Breast epithelium (tissue), 4 donors: Measurements from ENCODE around the gene MTRFR. TPM values are rescaled to one million over a fixed set of nuclear protein-coding genes. Genes with fewer than 3 reads are reported as not detected.

ENCODE experiments used
- DNase-seq, 2 donors: peaks; one replicate each; pipeline ENCODE4 v3.0.0-alpha.2; 2019; ENCODE audit warnings: low spot score in 2 of 2
- H3K27ac ChIP-seq, 2 donors: fragments of 200-600 bp; sonication (generic) in 1 of 2; one replicate each; pipeline ENCODE4 v1.5.1; 2016 to 2019; ENCODE audit warnings: mild to moderate bottlenecking in 1 of 2
- H3K27me3 ChIP-seq, 2 donors: fragments of 200-600 bp; sonication (generic) in 1 of 2; one replicate each; pipeline versions ENCODE4 v1.5.1 to v1.6.0; 2017 to 2019; ENCODE audit warnings: control low read depth in 1 of 2, mild to moderate bottlenecking in 1 of 2
- H3K36me3 ChIP-seq: fragments of 200-600 bp; one replicate; pipeline ENCODE4 v1.5.1; 2019
- H3K4me1 ChIP-seq, 2 donors: fragments of 200-600 bp; sonication (generic); one replicate each; pipeline ENCODE4 v1.5.1; 2016 to 2019; ENCODE audit warnings: control low read depth in 1 of 2
- H3K4me3 ChIP-seq, 3 donors: fragments of 200-600 bp; sonication (generic); 1 replicate in 2 of 3; 2 replicates in 1 of 3; pipeline ENCODE4 v1.5.1; 2016 to 2019; ENCODE audit warnings: mild to moderate bottlenecking in 3 of 3, moderate library complexity in 2 of 3
- H3K9me3 ChIP-seq, 2 donors: fragments of 200-600 bp; sonication (generic) in 1 of 2; one replicate each; pipeline ENCODE4 v1.5.1; 2016 to 2019; ENCODE audit warnings: control low read depth in 1 of 2
- POLR2A ChIP-seq: fragments of 450-650 bp; IDR thresholded peaks from one replicate; pipeline ENCODE4 v1.6.1; 2016; ENCODE audit warnings: antibody characterized with exemption, mild to moderate bottlenecking, moderate library complexity
- POLR2AphosphoS5 ChIP-seq, 3 donors: sonication (generic); formaldehyde crosslinking; IDR thresholded peaks; one replicate each; pipeline ENCODE4 v1.6.1; 2017; ENCODE audit warnings: antibody characterized with exemption in 3 of 3
- intact Hi-C: fragments of 100-400 bp; cut with DNase I; formaldehyde crosslinking; loops from one replicate; pipeline ENCODE4 v1.15.1; 2023; ENCODE audit warnings: low total_unique reads
- total RNA-seq, 3 donors: library from RNA; depleted of rRNA; stranded (reverse); fragments of >200 nt; gene quantifications; one replicate each; pipeline ENCODE4 v1.1.0, GENCODE V29; 2016
- TF ChIP-seq, protein P1 (sequence below), 3 donors: fragments of 450-650 bp; IDR thresholded peaks; one replicate each; pipeline ENCODE4 v1.5.1; 2016 to 2017; ENCODE audit warnings: antibody characterized with exemption in 3 of 3, mild to moderate bottlenecking in 3 of 3, moderate library complexity in 3 of 3

The MTRFR gene
- total RNA-seq, 3 donors from 2014 or later, result 5.6 to 8.8 (median 8.6) TPM

DNA sequence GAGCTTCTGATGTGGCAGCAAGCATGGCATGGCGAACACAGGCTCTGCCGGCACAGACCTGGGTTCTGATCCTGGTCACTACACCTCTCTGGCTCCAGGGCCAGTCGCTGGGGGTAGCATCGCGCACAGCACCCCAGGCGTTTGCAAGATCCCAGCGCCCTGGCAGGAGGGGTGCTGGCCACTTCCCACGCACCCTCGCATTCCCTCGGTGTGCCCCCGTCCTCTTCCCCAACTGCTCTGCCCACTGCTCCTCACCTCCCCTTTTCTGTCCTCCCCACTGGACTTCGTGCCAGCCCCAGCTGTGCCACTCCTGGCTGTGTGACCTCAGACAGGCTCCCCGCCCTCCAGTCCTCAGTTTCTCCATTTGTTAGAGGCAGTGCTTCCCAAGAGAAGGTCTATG lies 35.6 kb downstream of the MTRFR start:
- intact Hi-C loops, result no loop called here
- no peak for DNase-seq
- Histone ChIP-seq H3K4me1 (peaks cover 5 to 8% of the 10 kb centered on the region in 2 donors), H3K36me3 (no peaks in the 10 kb centered on the region), H3K4me3 (peak overlapping the region in 2 of 3 donors; percentile 75 to 82), H3K9me3 (no peaks in the 10 kb centered on the region), H3K27ac (peak overlapping the region; percentile 87 to 96), H3K27me3 (no peaks in the 10 kb centered on the region)
- no peak for TF ChIP-seq POLR2AphosphoS5 (IDR thresholded peaks at IDR 0.05)
- no peak for TF ChIP-seq POLR2A
- TF ChIP-seq, protein P1, sequence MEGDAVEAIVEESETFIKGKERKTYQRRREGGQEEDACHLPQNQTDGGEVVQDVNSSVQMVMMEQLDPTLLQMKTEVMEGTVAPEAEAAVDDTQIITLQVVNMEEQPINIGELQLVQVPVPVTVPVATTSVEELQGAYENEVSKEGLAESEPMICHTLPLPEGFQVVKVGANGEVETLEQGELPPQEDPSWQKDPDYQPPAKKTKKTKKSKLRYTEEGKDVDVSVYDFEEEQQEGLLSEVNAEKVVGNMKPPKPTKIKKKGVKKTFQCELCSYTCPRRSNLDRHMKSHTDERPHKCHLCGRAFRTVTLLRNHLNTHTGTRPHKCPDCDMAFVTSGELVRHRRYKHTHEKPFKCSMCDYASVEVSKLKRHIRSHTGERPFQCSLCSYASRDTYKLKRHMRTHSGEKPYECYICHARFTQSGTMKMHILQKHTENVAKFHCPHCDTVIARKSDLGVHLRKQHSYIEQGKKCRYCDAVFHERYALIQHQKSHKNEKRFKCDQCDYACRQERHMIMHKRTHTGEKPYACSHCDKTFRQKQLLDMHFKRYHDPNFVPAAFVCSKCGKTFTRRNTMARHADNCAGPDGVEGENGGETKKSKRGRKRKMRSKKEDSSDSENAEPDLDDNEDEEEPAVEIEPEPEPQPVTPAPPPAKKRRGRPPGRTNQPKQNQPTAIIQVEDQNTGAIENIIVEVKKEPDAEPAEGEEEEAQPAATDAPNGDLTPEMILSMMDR (IDR thresholded peaks at IDR 0.05), result no peak

DNA sequence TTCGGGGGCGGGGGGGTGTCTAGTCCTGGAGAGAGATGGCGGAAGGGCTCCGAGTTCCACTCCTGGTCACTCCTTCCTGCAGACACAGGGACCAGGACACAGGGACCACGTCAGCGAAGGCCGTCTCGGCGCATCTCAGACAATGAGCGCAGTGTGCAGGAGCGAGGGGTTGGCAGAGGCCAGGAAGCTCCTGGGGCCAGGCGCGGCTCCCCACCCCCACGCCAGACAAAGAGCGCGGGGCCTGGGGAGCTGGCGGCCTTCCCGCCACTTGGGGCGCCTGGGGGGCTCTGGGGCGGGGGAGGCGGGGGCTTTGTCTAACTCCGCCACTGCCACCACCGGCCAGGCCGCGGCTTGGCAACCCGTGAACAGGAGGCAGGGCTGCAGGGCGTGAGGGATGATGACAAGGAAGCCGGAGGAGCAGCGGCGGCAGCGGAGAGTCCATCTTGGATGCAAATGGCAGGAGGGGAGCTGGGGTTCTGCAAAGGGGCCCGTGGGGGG lies 36.2 kb downstream of the MTRFR start:
- Histone ChIP-seq H3K27me3 (no peaks in the 10 kb centered on the region), H3K4me3 (peak overlapping the region; percentile 75 to 82 (median 77)), H3K9me3 (no peaks in the 10 kb centered on the region), H3K36me3 (no peaks in the 10 kb centered on the region), H3K4me1 (peaks cover 5 to 8% of the 10 kb centered on the region in 2 donors), H3K27ac (peak overlapping the region; percentile 87 to 96)
- TF ChIP-seq POLR2AphosphoS5 (IDR thresholded peaks at IDR 0.05) (peak in 1 of 3 donors; percentile 38), POLR2A (no peak)
- TF ChIP-seq, protein P1 (IDR thresholded peaks at IDR 0.05), result no peak
- DNase-seq, result peak; percentile 71 to 80
- intact Hi-C loops, result no loop called here

DNA sequence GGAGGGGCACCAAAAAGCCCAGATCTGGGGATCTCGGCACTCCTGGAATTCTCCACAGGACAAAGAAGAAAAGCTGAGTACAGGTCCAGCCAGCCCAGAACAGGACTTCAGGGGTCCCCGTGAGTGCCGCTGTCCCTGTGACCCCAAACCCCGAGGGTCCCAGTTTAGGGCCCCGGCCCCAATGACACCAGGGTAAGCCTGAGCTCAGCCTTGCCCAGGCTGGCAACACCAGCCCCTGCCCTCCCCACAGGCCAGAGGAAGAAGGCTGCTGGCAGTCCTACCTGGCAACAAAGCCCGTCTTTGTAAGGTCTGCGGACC lies 36.6 kb downstream of the MTRFR start:
- intact Hi-C loops, result no loop called here

DNA sequence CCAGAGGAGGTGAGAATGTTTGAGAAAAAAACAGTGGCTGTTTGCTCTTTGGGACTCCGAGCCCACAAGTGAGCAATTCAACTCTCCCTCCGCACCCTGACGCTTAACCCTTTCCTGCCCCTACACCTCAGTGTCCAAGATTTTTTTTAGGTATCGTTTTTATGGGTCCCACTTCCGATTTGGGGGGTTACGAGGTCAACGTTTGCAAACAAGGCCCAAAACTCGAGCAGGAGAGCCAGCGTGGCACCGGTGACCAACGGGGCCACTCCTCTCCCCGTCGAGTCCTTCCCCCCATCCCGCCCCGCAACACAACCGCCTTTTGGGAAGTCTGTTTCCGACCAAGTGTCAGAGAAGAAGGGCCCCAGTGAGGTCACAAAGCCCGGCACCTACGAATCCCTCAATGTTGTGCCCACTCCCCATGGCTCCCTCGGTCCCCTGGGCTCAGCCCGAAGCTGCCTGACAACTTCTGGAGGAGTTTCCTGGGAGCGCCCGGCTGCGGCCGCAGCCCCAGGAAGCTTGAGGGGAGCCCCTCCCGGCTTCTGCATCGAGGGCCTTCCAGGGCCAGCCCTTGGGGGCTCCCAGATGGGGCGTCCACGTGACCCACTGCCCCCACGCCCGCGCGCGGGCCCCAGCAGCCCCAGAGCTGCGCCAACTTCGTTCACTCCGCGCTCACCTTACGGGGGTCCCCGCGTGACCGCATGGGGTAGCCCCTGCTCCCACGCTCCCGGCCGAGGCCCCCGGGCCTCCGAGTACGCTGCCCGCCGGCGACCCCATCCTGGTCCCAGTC lies 37.2 kb downstream of the MTRFR start:
- DNase-seq, result no peak
- no peaks in the 10 kb centered on the region for H3K36me3 ChIP-seq
- H3K27ac ChIP-seq, result peak overlapping the region; percentile 87 to 96
- no peaks in the 10 kb centered on the region for H3K27me3 ChIP-seq
- intact Hi-C loops, result no loop called here
- H3K4me1 ChIP-seq, result peaks cover 5 to 8% of the 10 kb centered on the region in 2 donors
- TF ChIP-seq POLR2AphosphoS5 (IDR thresholded peaks at IDR 0.05), result no peak
- TF ChIP-seq, protein P1 (IDR thresholded peaks at IDR 0.05), result no peak
- no peak for TF ChIP-seq POLR2A
- H3K4me3 ChIP-seq, result peak overlapping the region; percentile 75 to 82 (median 77)
- no peaks in the 10 kb centered on the region for H3K9me3 ChIP-seq

More for the DNA sequence above, 36.6 kb downstream of the MTRFR start:
- Histone ChIP-seq H3K27me3 (no peaks in the 10 kb centered on the region), H3K4me3 (peak overlapping the region; percentile 75 to 82 (median 77)), H3K36me3 (no peaks in the 10 kb centered on the region), H3K4me1 (peaks cover 5 to 8% of the 10 kb centered on the region in 2 donors), H3K9me3 (no peaks in the 10 kb centered on the region), H3K27ac (peak overlapping the region; percentile 87 to 96)
- no peak for TF ChIP-seq POLR2AphosphoS5 (IDR thresholded peaks at IDR 0.05)
- no peak for TF ChIP-seq POLR2A
- TF ChIP-seq, protein P1 (IDR thresholded peaks at IDR 0.05), result no peak
- DNase-seq, result no peak

DNA sequence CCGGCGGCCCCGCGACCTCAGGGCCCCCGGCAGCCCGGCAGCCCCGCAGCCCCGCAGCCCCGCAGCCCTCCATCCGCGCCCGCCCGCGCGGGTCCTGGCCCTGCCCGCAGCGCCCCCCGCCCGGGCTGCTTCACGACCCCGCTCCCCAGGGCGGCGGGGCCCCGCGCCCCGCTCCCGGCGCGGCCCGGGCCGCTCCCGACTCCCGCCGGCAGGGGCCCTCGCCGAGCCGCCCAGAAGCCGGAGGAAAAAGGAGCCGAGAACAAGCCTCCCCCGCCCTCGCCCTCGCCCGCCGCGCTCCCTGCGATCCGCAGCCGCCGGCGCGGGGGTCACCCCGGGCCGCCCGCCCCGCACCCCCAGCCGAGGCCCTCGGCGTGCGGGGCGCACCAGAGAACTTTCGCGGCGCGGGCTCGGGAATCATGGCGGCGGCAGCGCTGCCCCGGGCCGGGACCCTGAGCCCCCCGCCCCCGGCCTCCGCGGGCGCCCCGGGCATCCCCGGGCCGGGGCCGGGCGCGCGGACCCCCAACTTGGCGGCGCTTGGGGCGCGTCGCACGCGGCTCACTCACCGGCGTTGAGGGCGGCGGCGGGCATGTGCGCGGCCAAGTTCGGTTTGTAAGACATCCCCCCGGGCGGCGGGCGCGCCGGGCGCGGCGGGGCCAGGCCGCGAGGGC lies 37.9 kb downstream of the MTRFR start:
- H3K36me3 ChIP-seq, result no peaks in the 10 kb centered on the region
- TF ChIP-seq, protein P1 (IDR thresholded peaks at IDR 0.05), result peak in 1 of 3 donors; percentile 77
- TF ChIP-seq POLR2AphosphoS5 (IDR thresholded peaks at IDR 0.05) (no peak), POLR2A (no peak)
- peak in 1 of 2 donors; percentile 81 for DNase-seq
- H3K4me1 ChIP-seq, result peaks cover 5 to 8% of the 10 kb centered on the region in 2 donors
- H3K4me3 ChIP-seq, result peak overlapping the region; percentile 75 to 82 (median 77)
- H3K27me3 ChIP-seq, result no peaks in the 10 kb centered on the region
- H3K9me3 ChIP-seq, result no peaks in the 10 kb centered on the region
- peak overlapping the region; percentile 87 to 96 for H3K27ac ChIP-seq
- intact Hi-C loops, result no loop called here
